Heart right ventricle (tissue), 16 donors: ENCODE data around the gene CXCL3. TPM values are rescaled to one million over a fixed set of nuclear protein-coding genes. Genes with fewer than 3 reads are reported as not detected.
"Not testable (repeated sequence)": the region's sequence is repeated elsewhere in the genome, so short reads cannot be mapped to it uniquely, and the experiment has no call there.

Experiments used
- ATAC-seq, 8 donors: fragments of 200-7000 bp; cut with Tn5 transposase; one replicate each; pipeline ENCODE4 v1.9.1; 2020; ENCODE audit warnings: mild to moderate bottlenecking in 8 of 8, moderate library complexity in 8 of 8, moderate number of reproducible peaks in 1 of 8
- DNase-seq, 2 donors: peaks; one replicate each; pipeline ENCODE4 v3.0.0-alpha.2; 2020
- H3K27ac ChIP-seq, 10 donors: fragments of 200-600 bp; sonication (generic) in 2 of 10; one replicate each; pipeline versions ENCODE4 v1.5.0 to v1.8.0; 2020 to 2022; ENCODE audit warnings: mild to moderate bottlenecking in 3 of 10
- H3K27me3 ChIP-seq, 7 donors: fragments of 200-600 bp; one replicate each; pipeline ENCODE4 v1.8.0; 2021 to 2022; ENCODE audit warnings: mild to moderate bottlenecking in 2 of 7
- H3K36me3 ChIP-seq, 9 donors: fragments of 200-600 bp; sonication (generic) in 1 of 9; one replicate each; pipeline versions ENCODE4 v1.5.0 to v1.8.0; 2020 to 2022; ENCODE audit warnings: mild to moderate bottlenecking in 2 of 9
- H3K4me1 ChIP-seq, 9 donors: fragments of 200-600 bp; sonication (generic) in 1 of 9; one replicate each; pipeline versions ENCODE4 v1.5.0 to v1.8.0; 2020 to 2022; ENCODE audit warnings: mild to moderate bottlenecking in 4 of 9
- H3K4me3 ChIP-seq, 10 donors: fragments of 200-600 bp; sonication (generic) in 2 of 10; one replicate each; pipeline versions ENCODE4 v1.5.0 to v1.8.0; 2020 to 2022; ENCODE audit warnings: mild to moderate bottlenecking in 7 of 10, moderate library complexity in 2 of 10
- H3K9me3 ChIP-seq, 11 donors: fragments of 200-600 bp in 10 of 11; sonication (generic) in 2 of 11; one replicate each; pipeline versions ENCODE4 v1.5.0 to v1.8.0; 2013 to 2022; ENCODE audit warnings: mild to moderate bottlenecking in 2 of 11, control low read depth in 1 of 11, moderate library complexity in 1 of 11
- WGBS, 2 donors: extraction: QIAGEN DNeasy Blood & Tissue Kit; methylation state at CpG; one replicate each; pipeline ENCODE4 v1.1.7; 2013; ENCODE audit warnings: inconsistent platforms in 1 of 2; 5-methylcytosine and 5-hydroxymethylcytosine counted together
- intact Hi-C, 10 donors: fragments of 100-400 bp; cut with DNase I; formaldehyde crosslinking; loops; one replicate each; pipeline versions ENCODE4 v1.11.1 to v1.14.2; 2022
- polyA plus RNA-seq, 2 donors: library from polyadenylated mRNA; stranded (reverse); fragments of 200-250 nt; gene quantifications; one replicate each; pipeline ENCODE4 v1.2.3, GENCODE V29; 2013
- total RNA-seq, 10 donors: library from RNA; stranded (reverse); fragmentation: NEBNext Ultra II Directional in 3 of 10; extraction: Animal tissue kit (Norgen Biotek cat#: 25700) in 3 of 10; gene quantifications; one replicate each; pipeline versions ENCODE4 v1.2.1 to v1.2.4, GENCODE V29; 2021 to 2023
- TF ChIP-seq, protein P1 (sequence below), 9 donors: fragments of 200-600 bp; sonication (generic) in 2 of 9; IDR thresholded peaks; one replicate each; pipeline versions ENCODE4 v1.5.0 to v1.8.0; 2021 to 2022; ENCODE audit warnings: antibody characterized with exemption in 9 of 9, mild to moderate bottlenecking in 5 of 9, moderate library complexity in 1 of 9
- donor health status: Arrhythmogenic right ventricular cardiomyopathy.
- donor health status: ischemic (EF 13 %, LVEDD 7.1; RV severe dilation, severe dysfunction).
- donor health status: healthy with polysubstance abuse.
- donor health status: DM: no; HTN: yes; CAD: no.
- donor health status: DM: no; HTN: no; CAD: no.
- donor health status: ischemic (EF 25% LVEDD 6.9; RV normal size, moderate dysfunction).
- donor health status: ischemic (EF 25% LVEDD 5.7; RV mildly dilated, moderate dysfunction).
- donor health status: healthy.
- donor health status: DM: yes; HTN: yes; CAD: no.
- donor health status: Ischemic cardiomyopathy.
- donor health status: ischemic (EF 35%, LVEDD 5.7; RV mildly dilated, moderate dysfunction).
- donor health status: nonischemic (EF 11% LVEDD 7.7; RV severe dilation, severe dysfunction).
- donor health status: DM: yes; HTN: yes; CAD: no.
- donor health status: PGD.
- donor health status: ischemic (EF 29% LVEDD 5.4; RV normal size, mild dysfunction).
- donor health status: nonischemic (EF 23%, LVEDD 6.1; RV moderate dilation, normal function).

CXCL3 gene
- total and polyA plus RNA-seq, 12 donors = 0.24 to 5.1 (median 1.4) TPM; not detected in 1

DNA sequence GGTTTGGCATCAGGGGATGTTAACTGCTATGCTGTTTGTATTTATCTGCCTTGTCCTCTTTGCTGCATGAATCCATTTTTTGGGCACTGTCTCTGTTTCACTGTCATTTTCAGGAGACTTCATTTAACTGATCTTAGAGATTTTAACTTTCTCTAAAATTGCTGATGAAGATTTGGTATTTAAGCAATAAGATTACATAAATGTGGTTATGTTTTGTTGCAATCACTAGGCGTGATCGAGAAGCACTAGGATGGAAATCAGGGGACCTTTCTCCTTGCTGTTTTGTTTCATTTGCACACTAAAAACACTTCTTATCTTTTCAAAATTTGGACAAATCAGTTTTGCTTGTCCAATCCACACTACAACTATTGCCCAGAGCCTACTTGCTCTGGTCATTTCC is 45.1 kb upstream of the CXCL3 start:
- H3K4me3 ChIP-seq = no peak overlapping the region
- WGBS, 2 donors = 86% methylated on average over 2 of the region's 2 CpGs
- intact Hi-C loops = no loop called here
- TF ChIP-seq, protein P1, sequence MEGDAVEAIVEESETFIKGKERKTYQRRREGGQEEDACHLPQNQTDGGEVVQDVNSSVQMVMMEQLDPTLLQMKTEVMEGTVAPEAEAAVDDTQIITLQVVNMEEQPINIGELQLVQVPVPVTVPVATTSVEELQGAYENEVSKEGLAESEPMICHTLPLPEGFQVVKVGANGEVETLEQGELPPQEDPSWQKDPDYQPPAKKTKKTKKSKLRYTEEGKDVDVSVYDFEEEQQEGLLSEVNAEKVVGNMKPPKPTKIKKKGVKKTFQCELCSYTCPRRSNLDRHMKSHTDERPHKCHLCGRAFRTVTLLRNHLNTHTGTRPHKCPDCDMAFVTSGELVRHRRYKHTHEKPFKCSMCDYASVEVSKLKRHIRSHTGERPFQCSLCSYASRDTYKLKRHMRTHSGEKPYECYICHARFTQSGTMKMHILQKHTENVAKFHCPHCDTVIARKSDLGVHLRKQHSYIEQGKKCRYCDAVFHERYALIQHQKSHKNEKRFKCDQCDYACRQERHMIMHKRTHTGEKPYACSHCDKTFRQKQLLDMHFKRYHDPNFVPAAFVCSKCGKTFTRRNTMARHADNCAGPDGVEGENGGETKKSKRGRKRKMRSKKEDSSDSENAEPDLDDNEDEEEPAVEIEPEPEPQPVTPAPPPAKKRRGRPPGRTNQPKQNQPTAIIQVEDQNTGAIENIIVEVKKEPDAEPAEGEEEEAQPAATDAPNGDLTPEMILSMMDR (IDR thresholded peaks at IDR 0.05) = no peak
- DNase-seq = no peak
- no peaks in the 10 kb centered on the region for H3K9me3 ChIP-seq
- H3K36me3 ChIP-seq = no peaks in the 10 kb centered on the region
- ATAC-seq = no peak
- no peaks in the 10 kb centered on the region for H3K27me3 ChIP-seq
- peaks cover 0 to 41% (median 0%) of the 10 kb centered on the region in 9 donors for H3K4me1 ChIP-seq
- H3K27ac ChIP-seq = peak overlapping the region in 1 of 10 donors; percentile 79

DNA sequence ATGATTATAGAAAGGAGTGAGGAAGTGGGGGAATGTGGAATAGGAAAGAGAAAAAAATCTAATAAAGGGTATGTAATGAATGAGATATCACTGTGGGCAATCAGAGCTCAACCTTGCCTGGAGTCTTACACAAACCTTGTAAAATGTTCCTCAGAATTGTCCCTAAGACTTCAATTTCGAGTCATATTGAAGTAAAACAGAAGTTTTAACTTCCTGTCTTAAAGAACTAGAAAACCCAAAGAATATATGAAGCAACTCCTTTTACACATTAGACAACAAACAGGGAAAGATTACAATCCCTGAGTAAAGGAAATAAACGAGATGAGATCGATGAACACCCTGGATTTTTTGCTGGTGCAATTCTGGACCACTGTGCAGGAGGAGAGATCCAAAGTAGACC is 42.5 kb upstream of the CXCL3 start:
- 76% methylated on average over 3 of the region's 3 CpGs for WGBS, 2 donors
- ATAC-seq = no peak
- TF ChIP-seq, protein P1 (IDR thresholded peaks at IDR 0.05) = no peak
- Histone ChIP-seq H3K27ac (peak overlapping the region in 1 of 10 donors; percentile 27), H3K9me3 (no peaks in the 10 kb centered on the region), H3K27me3 (no peaks in the 10 kb centered on the region), H3K4me1 (peaks cover 0 to 41% (median 0%) of the 10 kb centered on the region in 9 donors), H3K36me3 (no peaks in the 10 kb centered on the region), H3K4me3 (no peak overlapping the region)
- intact Hi-C loops = no loop called here
- no peak for DNase-seq

DNA sequence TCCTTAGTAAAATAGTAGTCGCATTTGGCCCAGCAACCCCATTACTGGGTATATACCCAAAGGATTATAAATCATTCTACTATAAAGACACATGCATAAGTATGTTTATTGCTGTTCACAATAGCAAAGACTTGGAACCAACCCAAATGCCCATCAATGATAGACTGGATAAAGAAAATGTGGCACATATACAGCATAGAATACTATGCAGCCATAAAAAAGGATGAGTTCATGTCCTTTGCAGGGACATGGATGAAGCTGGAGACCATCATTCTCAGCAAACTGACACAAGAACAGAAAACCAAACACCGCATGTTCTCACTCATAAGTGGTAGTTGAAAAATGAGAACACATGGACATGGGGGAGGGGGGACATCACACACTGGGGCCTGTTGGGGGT is 41.9 kb upstream of the CXCL3 start:
- not testable (repeated sequence) for H3K36me3 ChIP-seq
- peaks cover 0 to 39% (median 0%) of the 10 kb centered on the region in 9 donors for H3K4me1 ChIP-seq
- peak overlapping the region in 1 of 10 donors; percentile 6 for H3K27ac ChIP-seq

DNA sequence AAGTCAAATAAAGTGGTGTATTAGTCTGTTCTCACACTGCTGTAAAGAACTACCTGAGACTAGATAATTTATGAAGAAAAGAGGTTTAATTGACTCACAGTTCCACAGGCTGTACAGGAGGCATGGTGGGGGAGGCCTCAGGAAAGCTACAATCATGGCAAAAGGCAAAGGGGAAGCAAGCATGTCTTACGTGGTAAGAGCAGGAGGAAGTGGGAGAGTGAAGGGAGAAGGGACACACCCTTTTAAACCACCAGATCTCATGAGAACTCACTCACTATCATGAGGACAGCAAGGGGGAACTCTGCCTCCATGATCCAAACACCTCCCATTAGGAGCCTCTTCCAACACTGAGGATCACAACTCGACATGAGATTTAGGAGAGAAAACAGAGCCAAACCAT is 40.5 kb upstream of the CXCL3 start:
- intact Hi-C loops, H3K4me3 ChIP-seq, DNase-seq, H3K27me3 ChIP-seq, H3K9me3 ChIP-seq, H3K36me3 ChIP-seq: not testable (repeated sequence)
- 56 to 62% methylated on average over 2 of the region's 2 CpGs for WGBS, 2 donors
- Histone ChIP-seq H3K4me1 (peaks cover 0 to 27% (median 0%) of the 10 kb centered on the region in 9 donors), H3K27ac (peak overlapping the region in 1 of 10 donors; percentile 67)
- ATAC-seq = peak in 1 of 8 donors; percentile 27

More for the DNA sequence above, 41.9 kb upstream of the CXCL3 start:
- ATAC-seq, H3K27me3 ChIP-seq, H3K4me3 ChIP-seq, H3K9me3 ChIP-seq, DNase-seq, intact Hi-C loops: not testable (repeated sequence)
- 94 to 95% methylated on average over 2 of the region's 2 CpGs for WGBS, 2 donors

DNA sequence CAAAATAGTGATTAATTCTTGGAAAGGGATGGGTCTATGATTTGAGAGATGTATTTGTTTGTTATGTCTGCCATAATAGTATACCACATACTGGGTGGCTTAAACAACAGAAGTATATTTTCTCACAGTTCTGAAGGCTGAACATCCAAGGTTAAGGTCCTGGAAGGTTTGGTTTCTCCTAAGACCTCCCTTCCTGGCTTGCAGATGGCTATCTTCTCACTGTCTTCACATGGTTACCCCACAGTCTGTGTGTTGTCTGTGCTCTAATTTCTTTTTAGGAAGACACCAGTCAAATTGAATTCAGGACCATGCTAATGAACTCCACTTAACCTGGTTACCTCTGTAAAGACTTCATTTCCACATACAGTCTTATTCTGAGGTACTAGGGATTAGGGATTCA is 34.9 kb upstream of the CXCL3 start:
- TF ChIP-seq, protein P1 (IDR thresholded peaks at IDR 0.05) = no peak
- Histone ChIP-seq H3K4me1 (no peaks in the 10 kb centered on the region), H3K9me3 (peaks cover 0 to 11% (median 0%) of the 10 kb centered on the region in 11 donors), H3K36me3 (no peaks in the 10 kb centered on the region), H3K27me3 (no peaks in the 10 kb centered on the region), H3K27ac (no peak overlapping the region), H3K4me3 (no peak overlapping the region)
- no peak for DNase-seq
- intact Hi-C loops = no loop called here
- ATAC-seq = no peak
